K562 (cell line): ENCODE results near the gene RGS13. TPM values are rescaled to one million over a fixed set of nuclear protein-coding genes. Genes with fewer than 3 reads are reported as not detected.

ENCODE experiments used
- ATAC-seq: fragments of 200-7000 bp; cut with Tn5 transposase; 3 replicates; pipeline ENCODE4 v1.9.1; 2020; ENCODE audit warnings: moderate library complexity
- BruUV-seq: library from RNA; stranded (reverse); fragments of 400-500 nt; replicated peaks from 2 replicates; lab custom pipeline; 2021; lab: Mats Ljungman, UMichigan
- CTCF ChIA-PET: fragments of 300-600 bp; formaldehyde crosslinking; extraction: SDS; loops from one replicate; lab custom pipeline; 2021; ENCODE audit warnings: low intra/inter-chr PET ratio; lab: Yijun Ruan, JAX
- POLR2A ChIA-PET: fragments of 300-600, 350-650 bp; sonication (Branson Sonifier 250); formaldehyde crosslinking; extraction: SDS; loops from one replicate; lab custom pipeline; 2021; ENCODE audit warnings: antibody characterized with exemption, inconsistent platforms; lab: Yijun Ruan, JAX
- DNase-seq, 4 experiments: peaks; one replicate each; pipeline versions ENCODE4 v3.0.0 to v3.0.0-alpha.2; 2011 to 2018; ENCODE audit warnings: low spot score in 3 of 4, mixed read lengths in 3 of 4; ENCODE audit errors: extremely low read depth in 1 of 4
- FAIRE-seq: peaks from 2 replicates; lab custom pipeline; 2011; peaks lifted over from hg19 to GRCh38; lab: Jason Lieb, UNC
- H2AFZ ChIP-seq: 2 replicates; pipeline ENCODE4 v1.6.0; 2011; ENCODE audit warnings: low read depth, low read length, control low read depth, inconsistent platforms
- H3K27ac ChIP-seq: fragments of 200-600 bp; 3 replicates; pipeline ENCODE4 v1.8.0; 2011; ENCODE audit warnings: low read depth, mild to moderate bottlenecking, control low read depth, inconsistent platforms, low read length, moderate library complexity, mixed read lengths; ENCODE audit errors: extremely low read depth
- H3K27me3 ChIP-seq, 2 experiments: fragments of 300-600 bp in 1 of 2; 2 replicates in 1 of 2; 3 replicates in 1 of 2; pipeline versions ENCODE4 v1.6.0 to v1.8.0; 2011; ENCODE audit warnings: inconsistent platforms in 2 of 2, low read length in 2 of 2, mild to moderate bottlenecking in 1 of 2, mixed read lengths in 1 of 2, moderate library complexity in 1 of 2; ENCODE audit not compliant: control insufficient read depth in 2 of 2, insufficient read depth in 2 of 2
- H3K36me3 ChIP-seq: fragments of 300-600 bp; 3 replicates; pipeline ENCODE4 v1.8.0; 2011; ENCODE audit warnings: mild to moderate bottlenecking, low read length, inconsistent platforms; ENCODE audit not compliant: control insufficient read depth, insufficient read depth
- H3K4me1 ChIP-seq, 2 experiments: fragments of 200-600 bp in 1 of 2; replicated peaks in 1 of 2; 2 replicates in 1 of 2; 3 replicates in 1 of 2; pipeline versions ENCODE4 v1.5.1 to v1.8.0; 2011; ENCODE audit warnings: inconsistent platforms in 2 of 2, low read length in 2 of 2, mild to moderate bottlenecking in 1 of 2, mixed read lengths in 1 of 2, moderate library complexity in 1 of 2; ENCODE audit not compliant: control insufficient read depth in 2 of 2, insufficient read depth in 2 of 2
- H3K4me2 ChIP-seq: 2 replicates; pipeline ENCODE4 v1.6.1; 2011; ENCODE audit warnings: low read length, control low read depth, inconsistent platforms, mixed read lengths; ENCODE audit not compliant: insufficient read depth
- H3K4me3 ChIP-seq: fragments of 200-600 bp; sonication (generic), shearing (Covaris generic); 2 replicates; pipeline ENCODE4 v1.5.1; 2016; ENCODE audit warnings: control low read depth, inconsistent platforms
- H3K79me2 ChIP-seq: fragments of 200-600 bp; 3 replicates; pipeline ENCODE4 v1.8.0; 2011; ENCODE audit warnings: low read length, inconsistent platforms; ENCODE audit not compliant: control insufficient read depth, insufficient read depth
- H3K9ac ChIP-seq, 2 experiments: 2 replicates each; pipeline versions ENCODE4 v1.6.0 to v1.6.1; 2011; ENCODE audit warnings: low read depth in 2 of 2, low read length in 2 of 2, control low read depth in 1 of 2, inconsistent platforms in 1 of 2, mild to moderate bottlenecking in 1 of 2, mixed read lengths in 1 of 2; ENCODE audit not compliant: insufficient read depth in 1 of 2
- H3K9me1 ChIP-seq: one replicate; pipeline ENCODE4 v1.6.0; 2011; ENCODE audit warnings: inconsistent platforms, mild to moderate bottlenecking, low read length, moderate library complexity; ENCODE audit not compliant: control insufficient read depth, insufficient read depth
- H3K9me3 ChIP-seq: replicated peaks from 2 replicates; pipeline ENCODE4 v1.5.1; 2011; ENCODE audit warnings: low read depth, low read length, inconsistent platforms; ENCODE audit not compliant: control insufficient read depth, insufficient read depth
- H4K20me1 ChIP-seq: replicated peaks from 2 replicates; pipeline ENCODE4 v1.6.1; 2011; ENCODE audit warnings: low read length, inconsistent platforms, mixed read lengths; ENCODE audit not compliant: control insufficient read depth, insufficient read depth
- ATF6 ChIP-seq: sonication (generic); formaldehyde crosslinking; IDR thresholded peaks from 2 replicates; pipeline ENCODE4 v1.4.0; 2020; ENCODE audit warnings: mild to moderate bottlenecking, missing genetic modification reagents
- CHD4 ChIP-seq: fragments of 200-600 bp; sonication (generic); IDR thresholded peaks from 3 replicates; pipeline ENCODE4 v1.6.1; 2012; ENCODE audit warnings: low read depth, mild to moderate bottlenecking, mixed read lengths, low read length, inconsistent platforms; ENCODE audit not compliant: insufficient read depth, insufficient replicate concordance, poor library complexity, severe bottlenecking
- MLX ChIP-seq, 2 experiments: fragments of 450-650 bp in 1 of 2; sonication (generic) in 1 of 2; formaldehyde crosslinking; conservative IDR thresholded peaks; 2 replicates each; pipeline versions ENCODE4 v1.4.0 to v1.8.1; 2020 to 2022; ENCODE audit warnings: mild to moderate bottlenecking in 1 of 2, missing genetic modification reagents in 1 of 2
- MTA3 ChIP-seq: fragments of 450-650 bp; formaldehyde crosslinking; IDR thresholded peaks from 2 replicates; pipeline ENCODE4 v1.6.1; 2017; ENCODE audit warnings: mild to moderate bottlenecking, borderline replicate concordance
- PML ChIP-seq: IDR thresholded peaks from 2 replicates; pipeline ENCODE4 v1.6.1; 2012; ENCODE audit warnings: low read length, inconsistent platforms
- SMARCE1 ChIP-seq: fragments of 450-650 bp; IDR thresholded peaks from 2 replicates; pipeline ENCODE4 v1.7.1; 2016; ENCODE audit warnings: mild to moderate bottlenecking
- SUPT5H ChIP-seq: fragments of 450-650 bp; IDR thresholded peaks from 2 replicates; pipeline ENCODE4 v1.6.1; 2016
- ZNF263 ChIP-seq: sonication (generic); formaldehyde crosslinking; IDR thresholded peaks from 2 replicates; pipeline ENCODE4 v1.8.0; 2022; ENCODE audit warnings: mild to moderate bottlenecking, missing genetic modification reagents, borderline replicate concordance
- ZNF592 ChIP-seq: fragments of 450-650 bp; IDR thresholded peaks from 2 replicates; pipeline ENCODE4 v1.6.1; 2017; ENCODE audit warnings: antibody characterized with exemption, mild to moderate bottlenecking
- ZNF695 ChIP-seq: fragments of 450-650 bp; formaldehyde crosslinking; IDR thresholded peaks from 2 replicates; pipeline ENCODE4 v1.4.0; 2020; ENCODE audit warnings: mild to moderate bottlenecking, moderate library complexity
- ZNF707 ChIP-seq: fragments of 250-450 bp; sonication (Bioruptor Pico); conservative IDR thresholded peaks from 2 replicates; pipeline ENCODE4 v1.8.0; 2022; ENCODE audit warnings: inconsistent platforms, mild to moderate bottlenecking, moderate library complexity
- ZNF764 ChIP-seq: fragments of 250-450 bp; sonication (Bioruptor Pico); IDR thresholded peaks from 2 replicates; pipeline ENCODE4 v1.4.0; 2020; ENCODE audit warnings: low read depth, mild to moderate bottlenecking, moderate library complexity
- ZNF830 ChIP-seq: fragments of 250-450 bp; sonication (Bioruptor Pico); IDR thresholded peaks from 2 replicates; pipeline ENCODE4 v1.5.0; 2021; ENCODE audit warnings: mild to moderate bottlenecking
- WGBS: fragments of 100-300 bp; shearing (Covaris generic); methylation state at CpG from one replicate; pipeline ENCODE4 v1.1.6; 2016; ENCODE audit warnings: low coverage, mixed read lengths; ENCODE audit not compliant: insufficient coverage; ENCODE audit errors: missing lambda C conversion rate; 5-methylcytosine and 5-hydroxymethylcytosine counted together
- in situ Hi-C: fragments of 300-500 bp; cut with MboI; formaldehyde crosslinking; loops from 4 replicates; pipeline ENCODE4 v1.15.0; 2018; ENCODE audit warnings: inconsistent platforms, mixed read lengths
- intact Hi-C: fragments of 100-400 bp; cut with micrococcal nuclease; formaldehyde crosslinking; loops from 2 replicates; pipeline ENCODE4 v1.14.2; 2022
- polyA plus RNA-seq, 8 experiments: library from polyadenylated mRNA; depleted of rRNA in 4 of 8; stranded (reverse) in 5 of 8; unstranded in 3 of 8; fragments of >200 nt; fragmentation: Nextera tagmentation in 2 of 8; fragmentation: Illumina TruSeq in 1 of 8; extraction: Ambion mirVana in 2 of 8; extraction: Trizol in 1 of 8; gene quantifications; 2 replicates each; pipeline versions ENCODE4 v1.2.1 to v1.2.3, GENCODE V29; 2011 to 2014; ENCODE audit warnings: inconsistent platforms in 1 of 8, missing spikeins in 1 of 8
- total RNA-seq, 7 experiments: library from RNA; depleted of rRNA in 6 of 7; stranded (reverse); fragments of >200 nt in 6 of 7; fragmentation: Illumina TruSeq in 2 of 7; extraction: Trizol in 2 of 7; gene quantifications; 2 replicates each; pipeline versions ENCODE4 v1.2.1 to v1.2.3, GENCODE V29; 2011 to 2021; ENCODE audit warnings: low replicate concordance in 1 of 7
- TF ChIP-seq, protein P1 (sequence below): fragments of 450-650 bp; formaldehyde crosslinking; IDR thresholded peaks from 2 replicates; pipeline ENCODE4 v1.4.0; 2020; ENCODE audit warnings: mild to moderate bottlenecking, moderate library complexity

RGS13 gene
- total and polyA plus RNA-seq, 9 of the 15 experiments (the other 6 are each of a cell fraction or from before 2014, with no cell fraction given) = not detected

DNA sequence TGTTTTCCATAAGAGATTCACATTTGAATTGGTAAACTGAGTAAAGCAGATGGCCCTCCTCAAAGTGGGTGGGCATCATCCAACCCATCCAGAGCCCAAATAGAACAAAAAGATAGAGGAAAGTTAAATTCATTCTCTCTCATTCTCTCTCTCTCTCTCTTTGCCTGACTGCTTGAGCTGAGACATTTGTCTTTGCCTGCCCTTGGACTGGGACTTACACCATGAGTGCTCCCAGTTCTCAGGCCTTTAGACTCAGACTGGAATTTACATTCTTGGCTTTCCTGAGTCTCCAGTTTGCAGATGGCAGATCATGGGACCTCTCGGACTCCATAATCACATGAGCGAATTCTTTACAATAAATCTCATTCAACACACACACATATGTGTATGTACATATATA lies 69.6 kb downstream of the RGS13 start:
- no peaks in the 10 kb centered on the region for H3K9me1 ChIP-seq
- CTCF ChIA-PET = no interaction called here
- ATAC-seq (no peak), DNase-seq (no peak), FAIRE-seq (no peak)
- no peaks in the 10 kb centered on the region for H3K4me1 ChIP-seq
- no peak overlapping the region for H3K9ac ChIP-seq
- H2AFZ ChIP-seq = no peak overlapping the region
- no peaks in the 10 kb centered on the region for H3K79me2 ChIP-seq
- H3K4me3 ChIP-seq = no peak overlapping the region
- intact Hi-C loops (no loop called here), in situ Hi-C loops (no loop called here)
- 0% methylated on average over 2 of the region's 2 CpGs for WGBS
- H3K9me3 ChIP-seq = no peaks in the 10 kb centered on the region
- no peaks in the 10 kb centered on the region for H4K20me1 ChIP-seq
- H3K4me2 ChIP-seq = no peak overlapping the region
- BruUV-seq = no TSS peak
- no peaks in the 10 kb centered on the region for H3K36me3 ChIP-seq
- POLR2A ChIA-PET = no interaction called here
- H3K27ac ChIP-seq = no peak overlapping the region
- no peaks in the 10 kb centered on the region for H3K27me3 ChIP-seq
- TF ChIP-seq PML (no peak), SUPT5H (no peak), CHD4 (no peak), ZNF695 (CRISPR knock-in tag) (no peak), ZNF764 (no peak), MTA3 (no peak), ZNF707 (CRISPR knock-in tag) (no peak), ZNF263 (CRISPR knock-in tag) (no peak), ZNF830 (CRISPR knock-in tag) (no peak), SMARCE1 (no peak), ZNF592 (no peak), MLX (CRISPR knock-in tag; conservative IDR thresholded peaks at IDR 0.05) (no peak), ATF6 (CRISPR knock-in tag) (no peak)
- TF ChIP-seq, protein P1, sequence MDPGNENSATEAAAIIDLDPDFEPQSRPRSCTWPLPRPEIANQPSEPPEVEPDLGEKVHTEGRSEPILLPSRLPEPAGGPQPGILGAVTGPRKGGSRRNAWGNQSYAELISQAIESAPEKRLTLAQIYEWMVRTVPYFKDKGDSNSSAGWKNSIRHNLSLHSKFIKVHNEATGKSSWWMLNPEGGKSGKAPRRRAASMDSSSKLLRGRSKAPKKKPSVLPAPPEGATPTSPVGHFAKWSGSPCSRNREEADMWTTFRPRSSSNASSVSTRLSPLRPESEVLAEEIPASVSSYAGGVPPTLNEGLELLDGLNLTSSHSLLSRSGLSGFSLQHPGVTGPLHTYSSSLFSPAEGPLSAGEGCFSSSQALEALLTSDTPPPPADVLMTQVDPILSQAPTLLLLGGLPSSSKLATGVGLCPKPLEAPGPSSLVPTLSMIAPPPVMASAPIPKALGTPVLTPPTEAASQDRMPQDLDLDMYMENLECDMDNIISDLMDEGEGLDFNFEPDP = no peak
